ENCODE measurements around the gene KIAA0040. TPM values are rescaled to one million over a fixed set of nuclear protein-coding genes. Genes with fewer than 3 reads are reported as not detected.
"Not testable (repeated sequence)": the region's sequence is repeated elsewhere in the genome, so short reads cannot be mapped to it uniquely, and the experiment has no call there.

The KIAA0040 gene
- polyA plus RNA-seq, 4 donors: 5.4 to 15.2 (median 8.8) TPM

GRCh38 chr1:175108331-175108820 lies 84.2 kb downstream of the KIAA0040 start:
- not testable (repeated sequence) for H3K4me1 ChIP-seq (ENCODE audit: control insufficient read depth in 3 of 3, insufficient read depth in 2 of 3, low read depth in 1 of 3, low read length in 2 of 3); FAIRE-seq; H3K27ac ChIP-seq (ENCODE audit: low read depth in 1 of 3, low read length in 2 of 3); DNase-seq; H3K9me3 ChIP-seq (ENCODE audit: control insufficient read depth in 2 of 2, insufficient read depth in 1 of 2, low read depth in 1 of 2, low read length in 1 of 2); H3K4me3 ChIP-seq (ENCODE audit: low read depth in 1 of 3, low read length in 3 of 3); H3K27me3 ChIP-seq (ENCODE audit: control insufficient read depth in 3 of 3, insufficient read depth in 3 of 3, low read length in 3 of 3); H3K36me3 ChIP-seq (ENCODE audit: control insufficient read depth in 3 of 3, insufficient read depth in 2 of 3, low read depth in 1 of 3, low read length in 3 of 3)
- WGBS, 3 donors: 95 to 96% (median 95%) methylated on average over 13 to 25 of the region's 25 CpGs

Other genes with a start within 250 kb of the KIAA0040 start
- 10 to 100 TPM; 42.4 to 99.8 (median 73.2) TPM for gene CACYBP, start 192.8 kb downstream of the KIAA0040 start, polyA plus RNA-seq
- 10 to 100 TPM; 18.1 to 34.7 (median 25.6) TPM for gene MRPS14, start 169.4 kb downstream of the KIAA0040 start, polyA plus RNA-seq
- gene TNN, start 124.9 kb downstream of the KIAA0040 start, polyA plus RNA-seq: under 1 TPM in 2 of 4 donors, not detected in 2; 0.01 to 0.28 TPM